BJ (cell line): ENCODE measurements around the gene STAB1. TPM values are rescaled to one million over a fixed set of nuclear protein-coding genes. Genes with fewer than 3 reads are reported as not detected.

ENCODE experiments used
- CTCF ChIA-PET: fragments of 350-600 bp; formaldehyde crosslinking; extraction: SDS; loops from one replicate; lab custom pipeline; 2021; ENCODE audit warnings: antibody characterized with exemption, inconsistent platforms; lab: Yijun Ruan, JAX
- POLR2A ChIA-PET: fragments of 300-600 bp; sonication (Branson Sonifier 250); formaldehyde crosslinking; extraction: SDS; loops from one replicate; lab custom pipeline; 2021; ENCODE audit warnings: antibody characterized with exemption; lab: Charles Lee
- DNase-seq: peaks from one replicate; pipeline ENCODE4 v3.0.0-alpha.2; 2011; ENCODE audit warnings: low read depth
- H3K27me3 ChIP-seq: 2 replicates; pipeline ENCODE4 v1.6.0; 2011; ENCODE audit warnings: low read length; ENCODE audit not compliant: control insufficient read depth, insufficient read depth
- H3K36me3 ChIP-seq: 2 replicates; pipeline ENCODE4 v1.5.1; 2011; ENCODE audit warnings: low read length; ENCODE audit not compliant: control insufficient read depth, insufficient read depth
- H3K4me3 ChIP-seq: 2 replicates; pipeline ENCODE4 v1.5.1; 2011; ENCODE audit warnings: low read depth, mild to moderate bottlenecking, control low read depth, low read length
- polyA plus RNA-seq: library from polyadenylated mRNA; depleted of rRNA; stranded (reverse); fragments of >200 nt; gene quantifications from 2 replicates; pipeline ENCODE4 v1.2.3, GENCODE V29; 2011
- TF ChIP-seq, protein P1 (sequence below): IDR thresholded peaks from 2 replicates; pipeline ENCODE4 v1.5.1; 2011; ENCODE audit warnings: low read depth, mild to moderate bottlenecking, control low read depth, inconsistent platforms, low read length, moderate library complexity; ENCODE audit not compliant: insufficient read depth

The STAB1 gene
- polyA plus RNA-seq, 1 experiment, result 0.01 TPM

GRCh38 chr3:52552089-52552488, 57.0 kb downstream of the STAB1 start:
- POLR2A ChIA-PET, result no interaction called here
- Histone ChIP-seq H3K27me3 (no peaks in the 10 kb centered on the region), H3K4me3 (no peak overlapping the region), H3K36me3 (peaks cover 14% of the 10 kb centered on the region)
- CTCF ChIA-PET, result interaction anchor here (1.1 to 1.5 kb wide), 3 partner anchors 9 to 80 kb away, joined by 3 read pairs; no protein-coding TSS in a partner anchor
- TF ChIP-seq, protein P1, sequence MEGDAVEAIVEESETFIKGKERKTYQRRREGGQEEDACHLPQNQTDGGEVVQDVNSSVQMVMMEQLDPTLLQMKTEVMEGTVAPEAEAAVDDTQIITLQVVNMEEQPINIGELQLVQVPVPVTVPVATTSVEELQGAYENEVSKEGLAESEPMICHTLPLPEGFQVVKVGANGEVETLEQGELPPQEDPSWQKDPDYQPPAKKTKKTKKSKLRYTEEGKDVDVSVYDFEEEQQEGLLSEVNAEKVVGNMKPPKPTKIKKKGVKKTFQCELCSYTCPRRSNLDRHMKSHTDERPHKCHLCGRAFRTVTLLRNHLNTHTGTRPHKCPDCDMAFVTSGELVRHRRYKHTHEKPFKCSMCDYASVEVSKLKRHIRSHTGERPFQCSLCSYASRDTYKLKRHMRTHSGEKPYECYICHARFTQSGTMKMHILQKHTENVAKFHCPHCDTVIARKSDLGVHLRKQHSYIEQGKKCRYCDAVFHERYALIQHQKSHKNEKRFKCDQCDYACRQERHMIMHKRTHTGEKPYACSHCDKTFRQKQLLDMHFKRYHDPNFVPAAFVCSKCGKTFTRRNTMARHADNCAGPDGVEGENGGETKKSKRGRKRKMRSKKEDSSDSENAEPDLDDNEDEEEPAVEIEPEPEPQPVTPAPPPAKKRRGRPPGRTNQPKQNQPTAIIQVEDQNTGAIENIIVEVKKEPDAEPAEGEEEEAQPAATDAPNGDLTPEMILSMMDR, result no peak
- DNase-seq, result no peak

GRCh38 chr3:52554026-52554755, 59.1 kb downstream of the STAB1 start:
- TF ChIP-seq, protein P1, result no peak
- POLR2A ChIA-PET, result no interaction called here
- DNase-seq, result no peak
- CTCF ChIA-PET, result no interaction called here
- H3K36me3 ChIP-seq, result peaks cover 18% of the 10 kb centered on the region
- no peaks in the 10 kb centered on the region for H3K27me3 ChIP-seq
- no peak overlapping the region for H3K4me3 ChIP-seq

- no peaks in the 10 kb centered on the region for H3K27me3 ChIP-seq
- no peak for DNase-seq
- CTCF ChIA-PET, result no interaction called here
- POLR2A ChIA-PET, result no interaction called here
- H3K36me3 ChIP-seq, result peaks cover 20% of the 10 kb centered on the region
- TF ChIP-seq, protein P1, result no peak
- H3K4me3 ChIP-seq, result no peak overlapping the region
Observed at GRCh38 chr3:52555056-52555455, 59.9 kb downstream of the STAB1 start.

GRCh38 chr3:52557011-52557960, 62.1 kb downstream of the STAB1 start:
- ChIA-PET POLR2A (no interaction called here), CTCF (no interaction called here)
- peaks cover 18% of the 10 kb centered on the region for H3K36me3 ChIP-seq
- DNase-seq, result no peak
- no peak overlapping the region for H3K4me3 ChIP-seq
- no peaks in the 10 kb centered on the region for H3K27me3 ChIP-seq
- TF ChIP-seq, protein P1, result no peak

GRCh38 chr3:52558436-52558835, 63.3 kb downstream of the STAB1 start:
- POLR2A ChIA-PET, result no interaction called here
- H3K27me3 ChIP-seq, result no peaks in the 10 kb centered on the region
- no peak for DNase-seq
- H3K4me3 ChIP-seq, result no peak overlapping the region
- TF ChIP-seq, protein P1, result no peak
- CTCF ChIA-PET, result interaction anchor here (0.6 kb wide), 1 partner anchor 10 kb away, joined by 3 read pairs; no protein-coding TSS in a partner anchor
- H3K36me3 ChIP-seq, result peaks cover 16% of the 10 kb centered on the region
